ENCODE measurements around the gene PSMD5.

PSMD5 gene

GRCh38 chr9:120842685-120843485 lies at the start of gene PSMD5:
PSMD5 (minus strand) TSS chr9:120842922; CDS start chr9:120842909, 13 bp downstream.
- peak; percentile 95 for DNase-seq

- DNase-seq, result no peak
Measured at GRCh38 chr9:120891884-120892747, 49.4 kb upstream of the PSMD5 start.

GRCh38 chr9:120891245-120891883 lies 48.6 kb upstream of the PSMD5 start:
- no peak for DNase-seq

- no peak for DNase-seq
Measured at GRCh38 chr9:120890320-120891244, 47.9 kb upstream of the PSMD5 start.

- DNase-seq, result no peak
Measured at GRCh38 chr9:120889606-120890271, 47.0 kb upstream of the PSMD5 start.

GRCh38 chr9:120888626-120889025 lies 45.9 kb upstream of the PSMD5 start:
- DNase-seq, result no peak

- no peak for DNase-seq
Measured at GRCh38 chr9:120886490-120886967, 43.8 kb upstream of the PSMD5 start.

- DNase-seq, result no peak
Measured at GRCh38 chr9:120885958-120886357, 43.2 kb upstream of the PSMD5 start.

GRCh38 chr9:120885457-120885856 lies 42.7 kb upstream of the PSMD5 start:
- DNase-seq, result no peak

GRCh38 chr9:120883608-120883996 lies 40.9 kb upstream of the PSMD5 start:
- no peak for DNase-seq

GRCh38 chr9:120882935-120883607 lies 40.3 kb upstream of the PSMD5 start:
- no peak for DNase-seq

- DNase-seq, result no peak
Measured at GRCh38 chr9:120879446-120879845, 36.7 kb upstream of the PSMD5 start.

GRCh38 chr9:120878188-120879130 lies 35.7 kb upstream of the PSMD5 start:
- no peak for DNase-seq

- peak; percentile 49 for DNase-seq
Measured at GRCh38 chr9:120877276-120878034, 34.7 kb upstream of the PSMD5 start.

GRCh38 chr9:120876842-120877240 lies 34.1 kb upstream of the PSMD5 start, which contains the start of gene PHF19:
PHF19 (minus strand) TSS chr9:120877188; CDS start chr9:120874741, 2,447 bp downstream.
- DNase-seq, result no peak

GRCh38 chr9:120875954-120876841 lies 33.5 kb upstream of the PSMD5 start:
- DNase-seq, result peak; percentile 88

- no peak for DNase-seq
Measured at GRCh38 chr9:120875643-120875953, 32.9 kb upstream of the PSMD5 start.

GRCh38 chr9:120875195-120875565 lies 32.5 kb upstream of the PSMD5 start:
- DNase-seq, result no peak
